ENCODE data around the gene IGSF21. TPM values are rescaled to one million over a fixed set of nuclear protein-coding genes. Genes with fewer than 3 reads are reported as not detected.

Gene IGSF21
- total RNA-seq, 1 experiment from 2014 or later, result 5.2 TPM

GRCh38 chr1:18351735-18352134, 244.1 kb downstream of the IGSF21 start:
- no peak overlapping the region for H3K4ac ChIP-seq (ENCODE audit: low read depth, low read length)
- H3K4me1 ChIP-seq (ENCODE audit: insufficient read depth, low read length), result 0 out of 2 replicates have a peak, but pooled peaks cover 2% of the 10 kb centered on the region
- H2BK15ac ChIP-seq (ENCODE audit: low read depth, low read length), result no peak overlapping the region
- H2BK5ac ChIP-seq (ENCODE audit: insufficient read length, low read length), result no peak overlapping the region
- H3K23ac ChIP-seq (ENCODE audit: insufficient read length, low read depth, low read length), result no peak overlapping the region
- no peak overlapping the region for H3K56ac ChIP-seq (ENCODE audit: insufficient read length, low read depth, low read length)
- no CpG with 5 or more reads among the region's 10 CpGs for WGBS (ENCODE audit: extremely low coverage, insufficient read length, low lambda C conversion rate)
- H3K18ac ChIP-seq (ENCODE audit: insufficient read length, low read depth, low read length), result no peak overlapping the region
- peaks cover 41 to 56% of the 10 kb centered on the region in 2 experiments for H3K4me1 Mint-ChIP-seq
- H2AFZ ChIP-seq (ENCODE audit: low read length), result no peak overlapping the region
- no peak overlapping the region for H3K4me3 Mint-ChIP-seq
- peaks cover 4% of the 10 kb centered on the region for H3K27me3 Mint-ChIP-seq (ENCODE audit: low read depth)
- no peak overlapping the region for H3T11ph ChIP-seq (ENCODE audit: low read length)
- H3K79me1 ChIP-seq (ENCODE audit: insufficient read depth, low read depth, low read length, poor library complexity, severe bottlenecking), result no peaks in the 10 kb centered on the region
- H4K5ac ChIP-seq (ENCODE audit: insufficient read length, low read depth, low read length), result no peak overlapping the region
- no peak overlapping the region for H3K4me2 ChIP-seq (ENCODE audit: insufficient read depth, insufficient read length, low read length)
- no peaks in the 10 kb centered on the region for H3K36me3 Mint-ChIP-seq (ENCODE audit: insufficient read depth in 1 of 3, low read depth in 3 of 3)
- DNase-seq, result peak; percentile 48
- no peak overlapping the region for H4K8ac ChIP-seq (replicated peaks; ENCODE audit: insufficient read length, low read depth, low read length)
- H4K91ac ChIP-seq (ENCODE audit: insufficient read length, low read depth, low read length), result no peak overlapping the region
- no peak overlapping the region for H2BK120ac ChIP-seq (ENCODE audit: low read depth, low read length, poor library complexity, severe bottlenecking)
- peak overlapping the region in 2 of 3 experiments; percentile 23 to 42; a peak in 3 of 7 replicates for H3K27ac Mint-ChIP-seq
- TF ChIP-seq CTCF (conservative IDR thresholded peaks at IDR 0.05), result no peak
- H2AK5ac ChIP-seq (ENCODE audit: insufficient read length, low read length), result no peak overlapping the region
- H3K9ac ChIP-seq (ENCODE audit: extremely low read depth, insufficient read length, low read length), result no peak overlapping the region
- no peaks in the 10 kb centered on the region for H3K9me3 ChIP-seq (ENCODE audit: control insufficient read depth, low read depth, low read length)
- H4K20me1 ChIP-seq (ENCODE audit: control insufficient read depth, insufficient read depth, insufficient read length), result peaks cover 3% of the 10 kb centered on the region
- no peaks in the 10 kb centered on the region for H3K9me3 Mint-ChIP-seq
- no peaks in the 10 kb centered on the region for H3K27me3 ChIP-seq (ENCODE audit: insufficient read depth, low read length)
- H3K79me2 ChIP-seq (ENCODE audit: insufficient read depth, low read length), result no peaks in the 10 kb centered on the region
- H3K14ac ChIP-seq (ENCODE audit: insufficient read depth, low read length), result no peak overlapping the region
- H3K23me2 ChIP-seq (ENCODE audit: insufficient read length, low read depth, low read length, poor library complexity, severe bottlenecking), result no peaks in the 10 kb centered on the region
- H2BK12ac ChIP-seq (ENCODE audit: insufficient read length, low read depth, low read length), result no peak overlapping the region
- H2BK20ac ChIP-seq (ENCODE audit: low read depth, low read length, poor library complexity, severe bottlenecking), result no peak overlapping the region
- H3K27ac ChIP-seq (ENCODE audit: insufficient read length, low read depth, low read length), result no peak overlapping the region

Data from H9 (cell line).